Adrenal gland (tissue), 5 donors: ENCODE measurements around the gene OSM.

Experiments
- CTCF ChIP-seq, 6 experiments: fragments of 450-650 bp in 4 of 6; fragments of 200-600 bp in 2 of 6; sonication (generic) in 1 of 6; IDR thresholded peaks; 1 replicate in 5 of 6; 2 replicates in 1 of 6; pipeline versions ENCODE4 v1.5.1 to v1.8.0; 2016 to 2021; ENCODE audit warnings: antibody characterized with exemption in 6 of 6, mild to moderate bottlenecking in 2 of 6, moderate library complexity in 1 of 6
- POLR2A ChIP-seq, 2 donors: fragments of 450-650 bp; IDR thresholded peaks; one replicate each; pipeline ENCODE4 v1.6.1; 2017; ENCODE audit warnings: antibody characterized with exemption in 2 of 2, mild to moderate bottlenecking in 2 of 2, moderate library complexity in 1 of 2
- donor health status: DM: no; HTN: no; CAD: no.

GRCh38 chr22:30266445-30267381 is at the start of gene OSM:
- no peak for TF ChIP-seq CTCF (IDR thresholded peaks at IDR 0.05)
- no peak for TF ChIP-seq POLR2A (IDR thresholded peaks at IDR 0.05)
